Muscle of back (tissue), 11 donors: Measurements from ENCODE around the gene BARD1. TPM values are rescaled to one million over a fixed set of nuclear protein-coding genes. Genes with fewer than 3 reads are reported as not detected.

ENCODE experiments used
- DNase-seq, 3 donors: peaks; one replicate each; pipeline versions ENCODE4 v3.0.0 to v3.0.0-alpha.2; 2013
- polyA plus RNA-seq, 10 donors: library from polyadenylated mRNA; unstranded; fragments of 120-200 nt; gene quantifications; one replicate each; pipeline ENCODE4 v1.2.1, GENCODE V29; 2013; ENCODE audit not compliant: insufficient read length in 10 of 10

BARD1 gene
- polyA plus RNA-seq, 10 donors, result 6.6 to 14.1 (median 9.5) TPM

GRCh38 chr2:214676421-214677089 is 132.9 kb downstream of the BARD1 start:
- DNase-seq, result no peak
